K562 (cell line): ENCODE results near the gene RBFA. TPM values are rescaled to one million over a fixed set of nuclear protein-coding genes. Genes with fewer than 3 reads are reported as not detected.

Experiments
- ATAC-seq: fragments of 200-7000 bp; cut with Tn5 transposase; 3 replicates; pipeline ENCODE4 v1.9.1; 2020; ENCODE audit warnings: moderate library complexity
- Bru-seq: library from RNA; stranded (reverse); fragments of 400-500 nt; gene quantifications from one replicate; lab custom pipeline; 2021; lab: Mats Ljungman, UMichigan
- BruChase-seq, 2 experiments: library from RNA; stranded (reverse); fragments of 400-500 nt; gene quantifications; one replicate each; lab custom pipeline; 2021; lab: Mats Ljungman, UMichigan
- BruUV-seq: library from RNA; stranded (reverse); fragments of 400-500 nt; replicated peaks from 2 replicates; lab custom pipeline; 2021; lab: Mats Ljungman, UMichigan
- CTCF ChIA-PET: fragments of 300-600 bp; formaldehyde crosslinking; extraction: SDS; loops from one replicate; lab custom pipeline; 2021; ENCODE audit warnings: low intra/inter-chr PET ratio; lab: Yijun Ruan, JAX
- POLR2A ChIA-PET: fragments of 300-600, 350-650 bp; sonication (Branson Sonifier 250); formaldehyde crosslinking; extraction: SDS; loops from one replicate; lab custom pipeline; 2021; ENCODE audit warnings: antibody characterized with exemption, inconsistent platforms; lab: Yijun Ruan, JAX
- DNase-seq, 4 experiments: peaks; one replicate each; pipeline versions ENCODE4 v3.0.0 to v3.0.0-alpha.2; 2011 to 2018; ENCODE audit warnings: low spot score in 3 of 4, mixed read lengths in 3 of 4; ENCODE audit errors: extremely low read depth in 1 of 4
- FAIRE-seq: peaks from 2 replicates; lab custom pipeline; 2011; peaks lifted over from hg19 to GRCh38; lab: Jason Lieb, UNC
- H2AFZ ChIP-seq: 2 replicates; pipeline ENCODE4 v1.6.0; 2011; ENCODE audit warnings: low read depth, low read length, control low read depth, inconsistent platforms
- H3K27ac ChIP-seq: fragments of 200-600 bp; 3 replicates; pipeline ENCODE4 v1.8.0; 2011; ENCODE audit warnings: low read depth, mild to moderate bottlenecking, control low read depth, inconsistent platforms, low read length, moderate library complexity, mixed read lengths; ENCODE audit errors: extremely low read depth
- H3K27me3 ChIP-seq, 2 experiments: fragments of 300-600 bp in 1 of 2; 2 replicates in 1 of 2; 3 replicates in 1 of 2; pipeline versions ENCODE4 v1.6.0 to v1.8.0; 2011; ENCODE audit warnings: inconsistent platforms in 2 of 2, low read length in 2 of 2, mild to moderate bottlenecking in 1 of 2, mixed read lengths in 1 of 2, moderate library complexity in 1 of 2; ENCODE audit not compliant: control insufficient read depth in 2 of 2, insufficient read depth in 2 of 2
- H3K36me3 ChIP-seq: fragments of 300-600 bp; 3 replicates; pipeline ENCODE4 v1.8.0; 2011; ENCODE audit warnings: mild to moderate bottlenecking, low read length, inconsistent platforms; ENCODE audit not compliant: control insufficient read depth, insufficient read depth
- H3K4me1 ChIP-seq, 2 experiments: fragments of 200-600 bp in 1 of 2; replicated peaks in 1 of 2; 2 replicates in 1 of 2; 3 replicates in 1 of 2; pipeline versions ENCODE4 v1.5.1 to v1.8.0; 2011; ENCODE audit warnings: inconsistent platforms in 2 of 2, low read length in 2 of 2, mild to moderate bottlenecking in 1 of 2, mixed read lengths in 1 of 2, moderate library complexity in 1 of 2; ENCODE audit not compliant: control insufficient read depth in 2 of 2, insufficient read depth in 2 of 2
- H3K4me2 ChIP-seq: 2 replicates; pipeline ENCODE4 v1.6.1; 2011; ENCODE audit warnings: low read length, control low read depth, inconsistent platforms, mixed read lengths; ENCODE audit not compliant: insufficient read depth
- H3K4me3 ChIP-seq: fragments of 200-600 bp; sonication (generic), shearing (Covaris generic); 2 replicates; pipeline ENCODE4 v1.5.1; 2016; ENCODE audit warnings: control low read depth, inconsistent platforms
- H3K79me2 ChIP-seq: fragments of 200-600 bp; 3 replicates; pipeline ENCODE4 v1.8.0; 2011; ENCODE audit warnings: low read length, inconsistent platforms; ENCODE audit not compliant: control insufficient read depth, insufficient read depth
- H3K9ac ChIP-seq, 2 experiments: 2 replicates each; pipeline versions ENCODE4 v1.6.0 to v1.6.1; 2011; ENCODE audit warnings: low read depth in 2 of 2, low read length in 2 of 2, control low read depth in 1 of 2, inconsistent platforms in 1 of 2, mild to moderate bottlenecking in 1 of 2, mixed read lengths in 1 of 2; ENCODE audit not compliant: insufficient read depth in 1 of 2
- H3K9me1 ChIP-seq: one replicate; pipeline ENCODE4 v1.6.0; 2011; ENCODE audit warnings: inconsistent platforms, mild to moderate bottlenecking, low read length, moderate library complexity; ENCODE audit not compliant: control insufficient read depth, insufficient read depth
- H3K9me3 ChIP-seq: replicated peaks from 2 replicates; pipeline ENCODE4 v1.5.1; 2011; ENCODE audit warnings: low read depth, low read length, inconsistent platforms; ENCODE audit not compliant: control insufficient read depth, insufficient read depth
- H4K20me1 ChIP-seq: replicated peaks from 2 replicates; pipeline ENCODE4 v1.6.1; 2011; ENCODE audit warnings: low read length, inconsistent platforms, mixed read lengths; ENCODE audit not compliant: control insufficient read depth, insufficient read depth
- ARID3A ChIP-seq: IDR thresholded peaks from 2 replicates; pipeline ENCODE4 v1.6.1; 2012; ENCODE audit warnings: low read depth, low read length, improper control_type of control experiment, borderline replicate concordance
- CBFB ChIP-seq: sonication (generic); formaldehyde crosslinking; IDR thresholded peaks from 2 replicates; pipeline ENCODE4 v1.4.0; 2020; ENCODE audit warnings: mild to moderate bottlenecking, missing genetic modification reagents
- GATA2 ChIP-seq: sonication (generic); formaldehyde crosslinking; IDR thresholded peaks from 2 replicates; pipeline ENCODE4 v1.4.0; 2020; ENCODE audit warnings: mild to moderate bottlenecking, missing genetic modification reagents
- GTF2F1 ChIP-seq: IDR thresholded peaks from 2 replicates; pipeline ENCODE4 v1.6.1; 2011; ENCODE audit warnings: low read depth, low read length, improper control_type of control experiment
- LCOR ChIP-seq: sonication (generic); formaldehyde crosslinking; IDR thresholded peaks from 2 replicates; pipeline ENCODE4 v1.8.0; 2022; ENCODE audit warnings: mild to moderate bottlenecking, missing genetic modification reagents
- NR4A1 ChIP-seq, 2 experiments: fragments of 250-450 bp in 1 of 2; fragments of 450-650 bp in 1 of 2; sonication (Bioruptor Pico) in 1 of 2; IDR thresholded peaks; 2 replicates each; pipeline versions ENCODE4 v1.4.0 to v1.6.1; 2016 to 2020; ENCODE audit warnings: mild to moderate bottlenecking in 2 of 2, missing compliant biosample characterization in 1 of 2, missing genetic modification characterization in 1 of 2, moderate library complexity in 1 of 2
- NUFIP1 ChIP-seq: fragments of 450-650 bp; IDR thresholded peaks from 2 replicates; pipeline ENCODE4 v1.6.1; 2018; ENCODE audit not compliant: partially characterized antibody
- PHB ChIP-seq: fragments of 250-450 bp; sonication (Bioruptor Pico); IDR thresholded peaks from 2 replicates; pipeline ENCODE4 v1.5.0; 2021
- PHTF2 ChIP-seq: fragments of 250-450 bp; sonication (Bioruptor Pico); IDR thresholded peaks from 2 replicates; pipeline ENCODE4 v1.5.0; 2021; ENCODE audit warnings: mild to moderate bottlenecking
- ZNF639 ChIP-seq, 2 experiments: fragments of 200-800 bp in 1 of 2; sonication (Bioruptor generic) in 1 of 2; sonication (generic) in 1 of 2; formaldehyde crosslinking in 1 of 2; IDR thresholded peaks in 1 of 2; conservative IDR thresholded peaks in 1 of 2; 2 replicates each; pipeline versions ENCODE4 v1.5.0 to v1.6.1; 2016 to 2020; ENCODE audit warnings: missing compliant biosample characterization in 1 of 2, missing genetic modification characterization in 1 of 2, missing genetic modification reagents in 1 of 2
- WGBS: fragments of 100-300 bp; shearing (Covaris generic); methylation state at CpG from one replicate; pipeline ENCODE4 v1.1.6; 2016; ENCODE audit warnings: low coverage, mixed read lengths; ENCODE audit not compliant: insufficient coverage; ENCODE audit errors: missing lambda C conversion rate; 5-methylcytosine and 5-hydroxymethylcytosine counted together
- in situ Hi-C: fragments of 300-500 bp; cut with MboI; formaldehyde crosslinking; loops from 4 replicates; pipeline ENCODE4 v1.15.0; 2018; ENCODE audit warnings: inconsistent platforms, mixed read lengths
- intact Hi-C: fragments of 100-400 bp; cut with micrococcal nuclease; formaldehyde crosslinking; loops from 2 replicates; pipeline ENCODE4 v1.14.2; 2022
- long read RNA-seq, 3 experiments: library from polyadenylated mRNA in 2 of 3; library from RNA in 1 of 3; unstranded in 2 of 3; stranded (forward) in 1 of 3; transcript quantifications; one replicate each; pipeline ENCODE4 v2.0.0, GENCODE V29; 2019 to 2022
- polyA minus RNA-seq, 3 experiments: library from RNA; depleted of rRNA, polyadenylated mRNA; stranded (reverse); fragments of >200 nt; gene quantifications; 2 replicates each; pipeline ENCODE4 v1.2.3, GENCODE V29; 2011
- polyA plus RNA-seq, 8 experiments: library from polyadenylated mRNA; depleted of rRNA in 4 of 8; stranded (reverse) in 5 of 8; unstranded in 3 of 8; fragments of >200 nt; fragmentation: Nextera tagmentation in 2 of 8; fragmentation: Illumina TruSeq in 1 of 8; extraction: Ambion mirVana in 2 of 8; extraction: Trizol in 1 of 8; gene quantifications; 2 replicates each; pipeline versions ENCODE4 v1.2.1 to v1.2.3, GENCODE V29; 2011 to 2014; ENCODE audit warnings: inconsistent platforms in 1 of 8, missing spikeins in 1 of 8
- total RNA-seq, 7 experiments: library from RNA; depleted of rRNA in 6 of 7; stranded (reverse); fragments of >200 nt in 6 of 7; fragmentation: Illumina TruSeq in 2 of 7; extraction: Trizol in 2 of 7; gene quantifications; 2 replicates each; pipeline versions ENCODE4 v1.2.1 to v1.2.3, GENCODE V29; 2011 to 2021; ENCODE audit warnings: low replicate concordance in 1 of 7

Gene RBFA
- total RNA-seq (2011; cell fraction: chromatin; rRNA removed; ENCODE audit: low replicate concordance): 107 and 110 TPM in 2 replicates
- total RNA-seq (2011; cell fraction: nucleolus; rRNA removed): 70.8 and 75.5 TPM in 2 replicates
- 104 and 112 TPM in 2 replicates for total RNA-seq (2011; cell fraction: nucleoplasm; rRNA removed)
- total RNA-seq (2014; rRNA removed) (36.7 and 38.9 TPM in 2 replicates), total RNA-seq (2014; rRNA removed; fragmentation: Illumina TruSeq; extraction: Trizol) (21.1 and 24.5 TPM in 2 replicates), total RNA-seq (2015; rRNA removed; fragmentation: Illumina TruSeq; extraction: Trizol) (25.8 and 26.7 TPM in 2 replicates), total RNA-seq (2021) (28.4 and 28.8 TPM in 2 replicates), polyA plus RNA-seq (2011; rRNA removed) (24.7 and 28.7 TPM in 2 replicates), polyA plus RNA-seq (2014; fragmentation: Illumina TruSeq; extraction: Trizol) (26.0 and 28.2 TPM in 2 replicates), polyA plus RNA-seq (2014; fragmentation: Nextera tagmentation; extraction: Ambion mirVana) (1 to 10 TPM; 3.4 to 4.8 TPM), polyA plus RNA-seq (2014; rRNA removed) (36.1 and 41.9 TPM in 2 replicates), polyA minus RNA-seq (2011; rRNA and poly(A)+ RNA removed) (25.6 and 29.4 TPM in 2 replicates), Bru-seq, nascent RNA (percentile 91 among the genes with signal in this experiment), BruChase-seq, experiment 1, labeled RNA remaining after a 2-hour chase (percentile 86 among the genes with signal in this experiment), BruChase-seq, experiment 2, labeled RNA remaining after a 6-hour chase (percentile 83 among the genes with signal in this experiment)
- polyA plus RNA-seq (2011; cell fraction: cytosol; rRNA removed): 17.9 and 18.9 TPM in 2 replicates
- 66.2 and 70.5 TPM in 2 replicates for polyA plus RNA-seq (2011; cell fraction: nucleus; rRNA removed)
- 17.3 and 24.4 TPM in 2 replicates for polyA plus RNA-seq (2012)
- 6.5 and 7.3 TPM in 2 replicates for polyA minus RNA-seq (2011; cell fraction: cytosol; rRNA and poly(A)+ RNA removed)
- 46.0 and 59.9 TPM in 2 replicates for polyA minus RNA-seq (2011; cell fraction: nucleus; rRNA and poly(A)+ RNA removed)
- long read RNA-seq, experiment 1, transcript RBFA-202 (7 exons, 1,407 nt): major isoform, 56 of 120 reads
- long read RNA-seq, experiment 1, partial matches to known transcripts: 60 of 120 reads
- long read RNA-seq, experiment 1, other reads (novel, unspliced or antisense): 3 of 120 reads
- long read RNA-seq, experiment 2, transcript RBFA-202 (7 exons, 1,407 nt): major isoform, 12 of 17 reads
- long read RNA-seq, experiment 2, partial matches to known transcripts: 0 of 17 reads
- long read RNA-seq, experiment 2, other reads (novel, unspliced or antisense): 5 of 17 reads
- long read RNA-seq, experiment 3, transcript RBFA-202 (7 exons, 1,407 nt): major isoform, 34 of 40 reads
- long read RNA-seq, experiment 3, partial matches to known transcripts: 0 of 40 reads
- long read RNA-seq, experiment 3, other reads (novel, unspliced or antisense): 3 of 40 reads

GRCh38 chr18:80034068-80034851 lies at the start of gene RBFA:
TSS of gene RBFA (plus strand) at chr18:80034434. CDS start at chr18:80034496, 62 bp downstream.
- Histone ChIP-seq H3K27ac (peak within 1 kb of the TSS; percentile 73), H3K4me2 (peak within 1 kb of the TSS; percentile 97), H2AFZ (peak within 1 kb of the TSS; percentile 85), H3K36me3 (peaks cover 28% of the 10 kb centered on the region; the same call in 2 of the 3 replicates), H3K4me1 (peaks cover 4 to 9% of the 10 kb centered on the region in 2 experiments; a peak in 4 of 5 replicates), H3K27me3 (no peaks in the 10 kb centered on the region), H3K79me2 (peaks cover 41% of the 10 kb centered on the region), H3K4me3 (peak within 1 kb of the TSS; percentile 78), H3K9ac (peak within 1 kb of the TSS; percentile 85 to 94), H4K20me1 (peaks cover 3% of the 10 kb centered on the region; the same call in 1 of the 2 replicates), H3K9me1 (no peaks in the 10 kb centered on the region), H3K9me3 (no peaks in the 10 kb centered on the region)
- DNase-seq (peak; percentile 85 to 95 (median 92)), ATAC-seq (peak; percentile 88), FAIRE-seq (peak; percentile 77)
- in situ Hi-C loops (no loop called here), intact Hi-C loops (loop anchor here (10.0 kb wide), 1 partner anchor 121 kb away; no protein-coding TSS in a partner anchor)
- CTCF ChIA-PET: no interaction called here
- POLR2A ChIA-PET: interaction anchor here (0.9 to 1.6 kb wide), 3 partner anchors 11 to 355 kb away, joined by 3 to 5 read pairs (median 4); no protein-coding TSS in a partner anchor
- WGBS: 2% methylated on average over 23 of the region's 99 CpGs
- BruUV-seq: no TSS peak
- TF ChIP-seq GATA2 (CRISPR knock-in tag) (no peak), NR4A1 (CRISPR knock-in tag; IDR thresholded peaks at IDR 0.05) (no peak), NR4A1 (tag; IDR thresholded peaks at IDR 0.05) (no peak), LCOR (CRISPR knock-in tag) (no peak), ARID3A (no peak), ZNF639 (CRISPR knock-in tag; conservative IDR thresholded peaks at IDR 0.05 in 1 of 2, IDR thresholded peaks at IDR 0.05 in 1 of 2) (peak in 1 of 2 experiments; percentile 57; a peak in 2 of 4 replicates), GTF2F1 (no peak), PHB (no peak), PHTF2 (no peak), CBFB (CRISPR knock-in tag) (no peak), NUFIP1 (no peak)
